GM12892 (cell line): Measurements from ENCODE around the gene CHCHD10.

Source experiments
- POLR2A ChIP-seq: IDR thresholded peaks from 2 replicates; pipeline ENCODE4 v1.6.1; 2011; ENCODE audit warnings: low read depth, low read length, control low read depth
- POLR2AphosphoS5 ChIP-seq: IDR thresholded peaks from 2 replicates; pipeline ENCODE4 v1.6.1; 2011; ENCODE audit warnings: low read depth, low read length, control low read depth
- TAF1 ChIP-seq: IDR thresholded peaks from 2 replicates; pipeline ENCODE4 v1.6.1; 2011; ENCODE audit warnings: low read depth, mild to moderate bottlenecking, control low read depth, low read length, borderline replicate concordance

DNA sequence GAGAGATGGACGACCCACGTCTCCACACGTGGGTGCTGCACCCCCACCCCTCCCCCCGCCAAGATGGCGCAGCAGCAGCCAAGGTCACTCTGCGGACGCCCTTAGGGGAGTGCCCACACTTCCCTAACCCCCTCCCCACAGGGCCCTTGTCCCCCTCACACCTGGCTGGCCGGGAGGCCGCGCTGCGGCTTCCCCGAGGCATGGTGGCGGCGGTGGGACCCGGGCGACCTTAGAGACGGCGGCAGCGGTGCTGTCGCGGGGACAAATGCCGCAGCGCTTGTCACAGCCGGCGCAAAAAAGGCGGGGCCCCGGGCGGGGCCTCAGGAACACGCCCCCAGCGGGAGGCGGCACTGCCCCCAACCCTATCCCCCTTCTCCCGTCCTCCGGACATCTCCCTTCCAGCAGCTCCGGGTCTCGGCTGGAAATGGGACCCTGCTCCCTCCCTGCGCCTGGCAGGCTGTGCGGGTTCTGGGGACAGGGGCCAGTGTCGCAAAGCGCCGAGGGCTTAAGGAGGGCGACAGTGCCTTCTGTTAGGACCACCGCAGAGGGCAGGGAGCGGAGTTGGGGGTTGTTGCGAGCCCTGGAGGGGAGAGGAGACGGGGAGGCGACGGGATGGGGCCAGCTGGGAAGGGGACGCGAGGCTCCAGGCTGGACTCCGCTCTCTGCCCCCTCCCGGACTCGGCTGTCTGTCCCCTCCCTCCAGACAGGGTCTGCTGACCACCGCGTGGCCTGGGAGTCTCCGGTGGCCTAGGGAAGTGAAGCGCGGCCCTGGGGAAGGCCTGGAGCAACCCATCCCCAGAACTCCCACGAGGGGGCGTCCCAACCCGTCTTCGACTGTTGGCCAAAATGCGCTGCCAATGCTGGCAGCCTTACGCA is at the start of gene CHCHD10:
- peak; percentile 72 for TF ChIP-seq POLR2AphosphoS5
- peak; percentile 72 for TF ChIP-seq TAF1
- TF ChIP-seq POLR2A, result peak; percentile 80
